GM18858 (cell line): Measurements from ENCODE around the gene PCDHB5.
"Not testable (repeated sequence)": the region's sequence is repeated elsewhere in the genome, so short reads cannot be mapped to it uniquely, and the experiment has no call there.

Experiments used
- ATAC-seq: cut with Tn5 transposase; IDR thresholded peaks from one replicate; pipeline ENCODE4 v1.9.1; 2021; ENCODE audit not compliant: unreplicated experiment

The PCDHB5 gene

DNA sequence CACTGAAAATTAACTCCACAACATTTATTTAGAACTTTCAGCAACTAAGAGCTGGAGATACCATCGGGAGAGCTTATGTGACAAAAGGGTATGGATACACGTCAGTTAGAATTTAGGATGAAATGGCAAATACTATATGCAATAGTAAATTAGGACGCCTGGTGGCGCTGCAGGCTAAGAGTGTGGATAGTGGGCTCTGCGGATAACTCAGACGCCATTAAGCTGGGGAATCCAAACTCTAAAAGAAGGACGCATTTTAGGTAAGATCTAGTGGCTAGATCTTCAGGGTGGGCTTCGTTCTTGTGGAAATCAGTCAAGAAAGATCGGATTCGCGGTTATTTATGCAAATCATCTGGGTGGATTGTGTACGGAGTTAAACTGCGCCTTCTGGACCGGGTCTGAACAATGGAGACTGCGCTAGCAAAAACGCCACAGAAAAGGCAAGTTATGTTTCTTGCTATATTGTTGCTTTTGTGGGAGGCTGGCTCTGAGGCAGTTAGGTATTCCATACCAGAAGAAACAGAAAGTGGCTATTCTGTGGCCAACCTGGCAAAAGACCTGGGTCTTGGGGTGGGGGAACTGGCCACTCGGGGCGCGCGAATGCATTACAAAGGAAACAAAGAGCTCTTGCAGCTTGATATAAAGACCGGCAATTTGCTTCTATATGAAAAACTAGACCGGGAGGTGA lies at the start of gene PCDHB5:
Gene PCDHB5, plus strand, starts transcription at position 177 of the 688 bp plus-strand sequence. Its CDS starts 229 bp downstream, at position 406.
- ATAC-seq, result no peak

DNA sequence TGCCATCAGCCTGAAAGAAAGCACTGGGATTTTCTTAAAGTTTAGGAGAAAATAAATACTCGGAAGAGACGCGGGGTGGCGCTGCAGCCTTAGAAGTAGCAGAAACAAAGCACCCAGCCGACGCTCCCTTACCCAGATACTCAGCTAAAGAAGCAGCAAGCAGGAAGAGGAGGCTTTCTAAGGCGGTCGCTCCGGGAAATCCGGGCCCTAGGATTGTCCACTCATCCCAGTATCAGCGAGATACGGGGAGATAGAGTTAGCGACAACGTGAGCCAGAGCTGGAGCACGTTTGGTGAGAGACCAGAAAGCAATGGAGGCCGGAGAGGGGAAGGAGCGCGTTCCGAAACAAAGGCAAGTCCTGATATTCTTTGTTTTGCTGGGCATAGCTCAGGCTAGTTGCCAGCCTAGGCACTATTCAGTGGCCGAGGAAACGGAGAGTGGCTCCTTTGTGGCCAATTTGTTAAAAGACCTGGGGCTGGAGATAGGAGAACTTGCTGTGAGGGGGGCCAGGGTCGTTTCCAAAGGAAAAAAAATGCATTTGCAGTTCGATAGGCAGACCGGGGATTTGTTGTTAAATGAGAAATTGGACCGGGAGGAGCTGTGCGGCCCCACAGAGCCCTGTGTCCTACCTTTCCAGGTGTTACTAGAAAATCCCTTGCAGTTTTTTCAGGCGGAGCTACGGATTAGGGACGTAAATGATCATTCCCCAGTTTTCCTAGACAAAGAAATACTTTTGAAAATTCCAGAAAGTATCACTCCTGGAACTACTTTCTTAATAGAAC lies 40.3 kb upstream of the PCDHB5 start, which contains the start of gene PCDHB2:
Gene PCDHB2, plus strand, starts transcription at position 135 of the 782 bp plus-strand sequence. Its CDS starts 176 bp downstream, at position 311.
- no peak for ATAC-seq

DNA sequence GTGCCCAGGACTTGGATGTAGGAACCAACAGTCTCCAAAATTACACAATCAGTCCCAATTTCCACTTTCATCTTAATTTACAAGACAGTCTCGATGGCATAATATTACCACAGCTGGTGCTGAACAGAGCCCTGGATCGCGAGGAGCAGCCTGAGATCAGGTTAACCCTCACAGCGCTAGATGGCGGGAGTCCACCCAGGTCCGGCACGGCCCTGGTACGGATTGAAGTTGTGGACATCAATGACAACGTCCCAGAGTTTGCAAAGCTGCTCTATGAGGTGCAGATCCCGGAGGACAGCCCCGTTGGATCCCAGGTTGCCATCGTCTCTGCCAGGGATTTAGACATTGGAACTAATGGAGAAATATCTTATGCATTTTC lies 39.8 kb upstream of the PCDHB5 start:
- no peak for ATAC-seq

DNA sequence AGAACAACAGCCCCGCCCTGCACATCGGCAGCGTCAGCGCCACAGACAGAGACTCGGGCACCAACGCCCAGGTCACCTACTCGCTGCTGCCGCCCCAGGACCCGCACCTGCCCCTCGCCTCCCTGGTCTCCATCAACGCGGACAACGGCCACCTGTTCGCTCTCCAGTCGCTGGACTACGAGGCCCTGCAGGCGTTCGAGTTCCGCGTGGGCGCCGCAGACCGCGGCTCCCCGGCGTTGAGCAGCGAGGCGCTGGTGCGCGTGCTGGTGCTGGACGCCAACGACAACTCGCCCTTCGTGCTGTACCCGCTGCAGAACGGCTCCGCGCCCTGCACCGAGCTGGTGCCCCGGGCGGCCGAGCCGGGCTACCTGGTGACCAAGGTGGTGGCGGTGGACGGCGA lies 38.8 kb upstream of the PCDHB5 start:
- not testable (repeated sequence) for ATAC-seq

DNA sequence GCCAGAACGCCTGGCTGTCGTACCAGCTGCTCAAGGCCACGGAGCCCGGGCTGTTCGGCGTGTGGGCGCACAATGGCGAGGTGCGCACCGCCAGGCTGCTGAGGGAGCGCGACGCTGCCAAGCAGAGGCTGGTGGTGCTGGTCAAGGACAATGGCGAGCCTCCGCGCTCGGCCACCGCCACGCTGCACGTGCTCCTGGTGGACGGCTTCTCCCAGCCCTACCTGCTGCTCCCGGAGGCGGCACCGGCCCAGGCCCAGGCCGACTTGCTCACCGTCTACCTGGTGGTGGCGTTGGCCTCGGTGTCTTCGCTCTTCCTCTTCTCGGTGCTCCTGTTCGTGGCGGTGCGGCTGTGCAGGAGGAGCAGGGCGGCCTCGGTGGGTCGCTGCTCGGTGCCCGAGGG lies 38.4 kb upstream of the PCDHB5 start:
- not testable (repeated sequence) for ATAC-seq

DNA sequence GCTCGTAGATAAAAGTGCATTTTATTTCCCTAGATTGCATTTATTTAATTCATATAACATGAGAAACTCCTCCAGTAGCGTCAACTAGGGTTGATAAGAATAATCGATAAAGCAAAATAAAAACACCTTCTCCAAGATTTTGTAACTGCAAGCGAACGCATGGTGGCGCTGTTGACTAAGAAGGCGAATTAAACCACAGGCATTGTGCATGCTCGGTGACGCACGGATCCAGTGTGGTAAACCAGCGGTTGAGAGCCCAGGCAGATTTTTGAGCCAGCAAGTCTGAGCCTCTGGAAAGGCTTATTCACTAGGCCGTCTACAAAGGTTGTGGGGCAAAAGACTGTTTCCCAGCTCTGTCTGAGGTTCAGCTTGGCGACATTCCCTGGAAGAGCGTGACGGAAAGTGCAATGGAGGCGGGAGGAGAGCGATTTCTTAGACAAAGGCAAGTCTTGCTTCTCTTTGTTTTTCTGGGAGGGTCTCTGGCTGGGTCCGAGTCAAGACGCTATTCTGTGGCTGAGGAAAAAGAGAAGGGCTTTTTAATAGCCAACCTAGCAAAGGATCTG lies 34.7 kb upstream of the PCDHB5 start, which contains the start of gene PCDHB3:
Gene PCDHB3, plus strand, starts transcription at position 231 of the 563 bp plus-strand sequence. Its CDS starts 177 bp downstream, at position 408.
- no peak for ATAC-seq

DNA sequence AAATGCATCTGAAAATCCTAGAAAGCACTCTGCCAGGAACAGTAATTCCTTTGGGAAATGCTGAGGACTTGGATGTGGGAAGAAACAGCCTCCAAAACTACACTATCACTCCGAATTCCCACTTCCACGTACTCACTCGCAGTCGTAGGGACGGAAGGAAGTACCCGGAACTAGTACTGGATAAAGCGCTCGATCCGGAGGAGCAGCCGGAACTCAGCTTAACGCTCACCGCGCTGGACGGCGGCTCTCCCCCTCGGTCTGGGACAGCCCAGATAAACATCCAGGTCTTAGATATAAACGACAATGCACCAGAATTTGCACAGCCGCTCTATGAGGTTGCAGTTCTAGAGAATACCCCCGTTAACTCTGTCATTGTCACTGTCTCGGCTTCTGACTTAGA lies 33.9 kb upstream of the PCDHB5 start:
- ATAC-seq, result no peak

DNA sequence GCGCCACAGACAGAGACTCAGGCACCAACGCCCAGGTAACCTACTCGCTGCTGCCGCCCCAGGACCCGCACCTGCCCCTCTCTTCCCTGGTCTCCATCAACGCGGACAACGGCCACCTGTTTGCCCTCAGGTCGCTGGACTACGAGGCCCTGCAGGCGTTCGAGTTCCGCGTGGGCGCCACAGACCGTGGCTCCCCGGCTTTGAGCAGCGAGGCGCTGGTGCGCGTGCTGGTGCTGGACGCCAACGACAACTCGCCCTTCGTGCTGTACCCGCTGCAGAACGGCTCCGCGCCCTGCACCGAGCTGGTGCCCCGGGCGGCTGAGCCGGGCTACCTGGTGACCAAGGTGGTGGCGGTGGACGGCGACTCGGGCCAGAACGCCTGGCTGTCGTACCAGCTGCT lies 32.9 kb upstream of the PCDHB5 start:
- not testable (repeated sequence) for ATAC-seq

DNA sequence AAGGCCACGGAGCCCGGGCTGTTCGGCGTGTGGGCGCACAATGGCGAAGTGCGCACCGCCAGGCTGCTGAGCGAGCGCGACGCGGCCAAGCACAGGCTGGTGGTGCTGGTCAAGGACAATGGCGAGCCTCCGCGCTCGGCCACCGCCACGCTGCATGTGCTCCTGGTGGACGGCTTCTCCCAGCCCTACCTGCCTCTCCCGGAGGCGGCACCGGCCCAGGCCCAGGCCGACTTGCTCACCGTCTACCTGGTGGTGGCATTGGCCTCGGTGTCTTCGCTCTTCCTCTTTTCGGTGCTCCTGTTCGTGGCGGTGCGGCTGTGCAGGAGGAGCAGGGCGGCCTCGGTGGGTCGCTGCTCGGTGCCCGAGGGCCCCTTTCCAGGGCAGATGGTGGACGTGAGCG lies 32.5 kb upstream of the PCDHB5 start:
- ATAC-seq, result not testable (repeated sequence)

DNA sequence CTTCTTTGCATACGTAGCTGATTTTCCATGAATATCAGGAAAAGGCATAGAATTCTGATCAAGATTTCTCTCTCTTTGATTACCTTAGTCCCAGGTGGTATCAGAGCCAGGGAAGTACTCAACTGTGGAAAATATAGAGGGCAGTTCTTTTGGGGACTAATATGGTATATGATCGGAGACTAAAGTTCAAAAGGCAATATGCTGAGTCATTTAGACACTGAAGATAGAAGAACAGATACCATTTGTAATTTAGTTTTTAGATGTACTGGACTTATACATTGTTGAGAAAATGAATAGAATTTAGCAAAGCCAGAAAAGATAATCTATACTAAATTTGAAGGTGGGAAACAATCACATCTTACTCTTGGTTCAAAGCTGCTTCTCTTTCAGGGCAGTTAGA lies 29.7 kb upstream of the PCDHB5 start:
- no peak for ATAC-seq

DNA sequence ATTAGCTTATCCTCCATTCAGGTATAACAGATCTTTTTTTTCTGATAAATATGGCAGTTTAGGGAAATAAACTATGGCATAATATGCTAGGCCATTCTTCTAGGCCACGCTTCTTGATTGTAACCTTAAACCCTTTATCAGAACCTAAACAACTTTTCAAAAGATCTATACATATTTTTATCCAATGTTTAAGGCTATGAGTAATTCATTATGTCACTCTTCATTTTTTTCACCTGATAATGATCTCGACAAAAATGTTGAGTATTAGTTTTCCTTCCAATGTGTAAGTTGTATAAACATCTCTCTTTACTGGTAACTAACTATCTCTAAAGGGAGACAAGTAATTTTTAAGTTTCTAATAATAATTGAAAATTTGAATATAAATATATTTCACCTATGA lies 15.8 kb upstream of the PCDHB5 start:
- ATAC-seq, result no peak

DNA sequence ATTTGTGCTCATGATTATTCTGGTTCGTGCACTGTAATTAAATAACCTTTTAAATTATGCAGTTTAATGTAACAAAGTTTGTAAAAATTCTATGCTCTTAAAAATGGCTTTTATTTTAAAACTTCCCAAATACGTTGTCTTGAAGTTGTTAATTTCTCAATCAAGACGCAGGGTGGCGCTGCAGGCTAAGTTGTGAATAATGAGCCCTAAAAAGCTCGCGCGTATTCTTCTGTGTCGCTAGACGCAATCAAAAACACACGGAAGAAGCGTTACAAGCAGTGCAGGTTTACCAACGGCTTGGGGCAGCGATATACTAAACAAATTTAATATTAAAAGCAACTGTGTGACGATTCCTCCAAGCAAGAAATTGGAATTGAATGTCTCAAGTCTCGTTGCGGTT lies 13.4 kb upstream of the PCDHB5 start, which contains the start of gene PCDHB4:
Gene PCDHB4, plus strand, starts transcription at position 256 of the 400 bp plus-strand sequence. CDS start 181 bp downstream, outside the sequence.
- ATAC-seq, result no peak

DNA sequence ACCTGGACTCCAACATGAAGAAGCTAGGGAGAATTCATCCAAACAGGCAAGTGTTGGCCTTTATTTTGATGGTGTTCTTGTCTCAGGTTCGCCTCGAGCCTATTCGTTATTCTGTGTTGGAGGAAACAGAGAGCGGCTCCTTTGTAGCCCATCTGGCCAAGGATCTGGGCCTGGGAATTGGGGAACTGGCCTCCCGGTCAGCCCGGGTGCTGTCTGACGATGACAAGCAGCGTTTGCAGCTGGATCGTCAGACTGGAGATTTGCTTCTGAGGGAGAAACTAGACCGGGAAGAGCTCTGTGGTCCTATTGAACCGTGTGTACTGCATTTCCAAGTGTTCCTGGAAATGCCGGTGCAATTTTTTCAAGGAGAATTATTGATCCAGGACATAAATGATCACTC lies 13.0 kb upstream of the PCDHB5 start:
- no peak for ATAC-seq

DNA sequence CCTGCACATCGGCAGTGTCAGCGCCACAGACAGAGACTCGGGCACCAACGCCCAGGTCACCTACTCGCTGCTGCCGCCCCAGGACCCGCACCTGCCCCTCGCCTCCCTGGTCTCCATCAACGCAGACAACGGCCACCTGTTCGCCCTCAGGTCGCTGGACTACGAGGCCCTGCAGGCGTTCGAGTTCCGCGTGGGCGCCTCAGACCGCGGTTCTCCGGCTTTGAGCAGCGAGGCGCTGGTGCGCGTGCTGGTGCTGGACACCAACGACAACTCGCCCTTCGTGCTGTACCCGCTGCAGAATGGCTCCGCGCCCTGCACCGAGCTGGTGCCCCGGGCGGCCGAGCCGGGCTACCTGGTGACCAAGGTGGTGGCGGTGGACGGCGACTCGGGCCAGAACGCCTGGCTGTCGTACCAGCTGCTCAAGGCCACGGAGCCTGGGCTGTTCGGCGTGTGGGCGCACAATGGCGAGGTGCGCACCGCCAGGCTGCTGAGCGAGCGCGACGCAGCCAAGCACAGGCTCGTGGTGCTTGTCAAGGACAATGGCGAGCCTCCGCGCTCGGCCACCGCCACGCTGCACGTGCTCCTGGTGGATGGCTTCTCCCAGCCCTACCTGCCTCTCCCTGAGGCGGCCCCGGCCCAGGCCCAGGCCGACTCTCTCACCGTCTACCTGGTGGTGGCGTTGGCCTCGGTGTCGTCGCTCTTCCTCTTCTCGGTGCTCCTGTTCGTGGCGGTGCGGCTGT lies 11.4 kb upstream of the PCDHB5 start:
- ATAC-seq, result not testable (repeated sequence)

DNA sequence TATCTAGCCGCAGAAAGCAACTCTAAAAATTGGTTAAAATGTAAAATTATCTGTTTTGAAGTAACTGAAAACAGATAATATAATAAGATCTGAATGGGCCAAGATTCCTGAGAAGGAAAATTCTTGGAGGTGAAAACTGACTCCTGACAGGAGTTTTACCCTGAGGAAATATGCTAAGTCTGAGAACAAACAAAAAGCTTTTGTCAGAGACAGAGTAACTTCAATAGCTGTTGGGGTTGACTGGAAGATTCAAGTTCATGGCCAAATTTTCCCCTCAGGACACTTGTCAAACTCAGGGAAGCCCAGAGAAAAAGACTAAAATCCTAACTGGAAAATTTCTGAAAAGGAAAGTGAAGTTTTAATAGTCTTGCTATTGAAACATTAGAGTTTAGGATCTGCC lies 7.7 kb upstream of the PCDHB5 start:
- ATAC-seq, result no peak

DNA sequence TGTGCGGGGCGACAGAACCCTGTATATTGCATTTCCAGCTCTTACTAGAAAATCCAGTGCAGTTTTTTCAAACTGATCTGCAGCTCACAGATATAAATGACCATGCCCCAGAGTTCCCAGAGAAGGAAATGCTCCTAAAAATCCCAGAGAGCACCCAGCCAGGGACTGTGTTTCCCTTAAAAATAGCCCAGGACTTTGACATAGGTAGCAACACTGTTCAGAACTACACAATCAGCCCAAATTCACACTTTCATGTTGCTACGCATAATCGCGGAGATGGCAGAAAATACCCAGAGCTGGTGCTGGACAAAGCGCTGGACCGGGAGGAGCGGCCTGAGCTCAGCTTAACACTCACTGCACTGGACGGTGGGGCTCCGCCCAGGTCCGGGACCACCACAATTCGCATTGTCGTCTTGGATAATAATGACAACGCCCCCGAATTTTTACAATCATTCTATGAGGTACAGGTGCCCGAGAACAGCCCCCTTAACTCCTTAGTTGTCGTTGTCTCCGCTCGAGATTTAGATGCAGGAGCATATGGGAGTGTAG lies 786 bp downstream of the PCDHB5 start:
- ATAC-seq, result no peak

DNA sequence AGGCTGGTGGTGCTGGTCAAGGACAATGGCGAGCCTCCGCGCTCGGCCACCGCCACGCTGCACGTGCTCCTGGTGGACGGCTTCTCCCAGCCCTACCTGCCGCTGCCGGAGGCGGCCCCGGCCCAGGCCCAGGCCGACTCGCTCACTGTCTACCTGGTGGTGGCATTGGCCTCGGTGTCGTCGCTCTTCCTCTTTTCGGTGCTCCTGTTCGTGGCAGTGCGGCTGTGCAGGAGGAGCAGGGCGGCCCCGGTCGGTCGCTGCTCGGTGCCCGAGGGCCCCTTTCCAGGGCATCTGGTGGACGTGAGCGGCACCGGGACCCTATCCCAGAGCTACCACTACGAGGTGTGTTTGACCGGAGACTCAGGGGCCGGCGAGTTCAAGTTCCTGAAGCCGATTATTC lies 2.3 kb downstream of the PCDHB5 start:
- ATAC-seq, result not testable (repeated sequence)

DNA sequence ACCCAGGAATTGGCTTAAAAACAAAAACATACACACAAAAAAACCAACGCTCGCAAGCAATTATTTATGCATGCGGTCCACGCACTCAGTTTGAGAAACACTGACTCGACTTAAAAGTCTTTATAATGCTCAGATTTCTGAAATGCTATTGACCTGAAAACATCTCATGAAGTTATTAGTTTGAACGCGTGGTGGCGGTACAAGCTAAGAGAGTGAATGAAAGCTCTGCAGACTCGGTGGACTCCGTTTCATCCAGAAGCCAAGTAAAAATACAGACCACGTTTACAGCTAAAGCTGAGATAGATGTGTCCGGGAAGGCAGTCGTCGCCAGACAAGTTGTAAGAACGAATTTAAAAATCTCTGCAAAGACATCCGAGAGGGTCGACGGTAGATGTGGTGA lies 14.8 kb downstream of the PCDHB5 start, which contains the start of gene PCDHB6:
Gene PCDHB6, plus strand, starts transcription at position 246 of the 400 bp plus-strand sequence. CDS start 201 bp downstream, outside the sequence.
- no peak for ATAC-seq

DNA sequence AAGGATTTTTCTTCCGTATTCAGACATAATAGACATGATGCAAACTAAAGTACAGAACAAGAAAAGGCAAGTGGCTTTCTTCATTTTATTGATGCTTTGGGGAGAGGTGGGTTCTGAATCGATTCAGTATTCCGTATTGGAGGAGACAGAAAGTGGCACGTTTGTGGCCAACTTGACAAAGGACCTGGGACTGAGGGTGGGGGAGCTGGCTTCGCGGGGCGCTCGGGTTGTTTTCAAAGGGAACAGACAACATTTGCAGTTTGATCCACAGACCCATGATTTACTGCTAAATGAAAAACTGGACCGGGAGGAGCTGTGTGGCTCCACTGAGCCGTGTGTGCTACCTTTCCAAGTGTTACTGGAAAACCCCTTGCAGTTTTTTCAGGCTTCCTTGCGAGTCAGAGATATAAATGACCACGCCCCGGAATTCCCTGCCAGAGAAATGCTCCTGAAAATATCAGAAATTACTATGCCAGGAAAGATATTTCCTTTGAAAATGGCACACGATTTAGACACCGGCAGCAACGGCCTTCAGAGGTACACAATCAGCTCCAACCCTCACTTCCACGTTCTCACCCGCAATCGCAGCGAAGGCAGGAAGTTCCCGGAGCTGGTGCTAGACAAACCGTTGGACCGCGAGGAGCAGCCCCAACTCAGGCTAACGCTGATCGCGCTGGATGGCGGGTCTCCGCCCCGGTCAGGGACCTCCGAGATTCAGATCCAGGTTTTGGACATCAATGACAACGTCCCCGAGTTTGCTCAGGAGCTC lies 15.4 kb downstream of the PCDHB5 start:
- ATAC-seq, result no peak

DNA sequence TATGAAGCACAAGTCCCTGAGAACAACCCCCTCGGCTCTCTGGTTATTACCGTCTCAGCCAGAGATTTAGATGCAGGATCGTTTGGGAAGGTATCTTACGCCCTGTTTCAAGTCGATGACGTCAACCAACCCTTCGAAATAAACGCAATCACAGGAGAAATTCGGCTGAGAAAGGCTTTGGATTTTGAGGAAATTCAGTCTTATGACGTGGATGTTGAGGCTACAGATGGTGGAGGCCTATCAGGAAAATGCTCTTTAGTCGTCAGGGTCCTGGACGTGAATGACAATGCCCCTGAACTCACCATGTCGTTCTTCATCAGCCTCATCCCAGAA lies 16.0 kb downstream of the PCDHB5 start:
- no peak for ATAC-seq
